GM12878 (cell line): ENCODE data around the gene PSMB3. TPM values are rescaled to one million over a fixed set of nuclear protein-coding genes. Genes with fewer than 3 reads are reported as not detected.

ENCODE experiments used
- MTA3 ChIP-seq: IDR thresholded peaks from 2 replicates; pipeline ENCODE4 v1.6.1; 2012; ENCODE audit warnings: low read length, inconsistent platforms, borderline replicate concordance
- polyA plus RNA-seq, 11 experiments: library from polyadenylated mRNA; depleted of rRNA in 4 of 11; unstranded in 6 of 11; stranded (reverse) in 5 of 11; fragments of >200 nt; fragmentation: Nextera tagmentation in 4 of 11; fragmentation: Illumina TruSeq in 1 of 11; extraction: Ambion mirVana in 4 of 11; extraction: Trizol in 1 of 11; gene quantifications; 1 replicate in 1 of 11; 2 replicates in 10 of 11; pipeline versions ENCODE4 v1.2.1 to v1.2.3, GENCODE V29; 2011 to 2016; ENCODE audit warnings: inconsistent platforms in 2 of 11, missing spikeins in 2 of 11, low read depth in 1 of 11
- total RNA-seq, 4 experiments: library from RNA; depleted of rRNA in 3 of 4; stranded (reverse); fragments of >200 nt in 3 of 4; fragmentation: Illumina TruSeq in 1 of 4; extraction: Trizol in 1 of 4; gene quantifications; 2 replicates each; pipeline versions ENCODE4 v1.2.1 to v1.2.3, GENCODE V29; 2013 to 2021
- TF ChIP-seq, protein P1 (sequence below): fragments of 450-650 bp; IDR thresholded peaks from 2 replicates; pipeline ENCODE4 v1.6.1; 2016; ENCODE audit warnings: mild to moderate bottlenecking
- TF ChIP-seq, protein P2 (sequence below): fragments of 450-650 bp; IDR thresholded peaks from 2 replicates; pipeline ENCODE4 v1.6.1; 2016; ENCODE audit warnings: mild to moderate bottlenecking, moderate library complexity, borderline replicate concordance

Gene PSMB3
- total and polyA plus RNA-seq, 10 of the 15 experiments (the other 5 are each of a cell fraction or from before 2014, with no cell fraction given): 300 to 2,130 (median 490) TPM

DNA sequence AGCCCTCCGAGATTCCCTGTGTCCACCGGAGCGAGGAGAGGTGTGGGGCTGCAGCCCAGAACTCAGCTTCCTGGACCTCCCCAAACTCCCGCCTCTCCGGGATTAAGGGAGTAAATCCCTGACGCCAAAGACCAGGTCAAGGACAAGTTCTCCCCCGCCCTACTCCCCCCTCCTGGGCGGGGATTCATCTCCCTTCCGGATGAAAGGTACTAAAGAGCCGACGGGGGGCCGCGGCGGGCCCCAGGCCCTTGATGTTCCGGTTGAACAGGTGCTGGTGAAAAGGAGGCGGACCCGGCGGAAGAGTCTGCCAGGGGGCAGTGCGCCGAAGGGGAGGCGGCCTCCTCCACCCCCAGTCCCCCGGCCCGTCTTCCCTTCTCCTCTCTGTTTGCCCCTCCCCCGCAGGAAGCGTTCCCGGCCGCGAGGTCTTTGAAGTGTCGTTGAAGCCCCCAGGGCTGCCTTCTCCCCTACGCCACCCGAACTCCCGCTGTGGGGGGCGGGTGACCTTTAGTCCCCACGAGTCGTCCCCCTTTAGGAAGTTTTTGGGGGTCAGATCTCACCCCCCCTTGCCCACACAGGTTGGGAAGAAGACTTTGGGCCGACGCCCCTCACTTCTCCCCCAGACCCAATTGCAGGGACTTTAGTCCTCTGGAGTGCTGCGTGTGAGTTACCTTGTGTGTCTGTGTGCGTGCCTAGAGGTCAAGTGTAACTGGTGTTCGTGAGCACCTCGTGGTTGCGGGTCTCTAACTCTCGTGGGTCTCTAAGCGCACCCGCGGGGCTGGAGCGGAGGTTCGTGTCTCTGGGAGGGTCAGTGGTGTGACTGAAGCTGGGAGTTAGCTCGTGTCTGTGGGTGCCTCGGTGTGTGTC, 48.6 kb upstream of the PSMB3 start (continued):
- TF ChIP-seq, protein P1, sequence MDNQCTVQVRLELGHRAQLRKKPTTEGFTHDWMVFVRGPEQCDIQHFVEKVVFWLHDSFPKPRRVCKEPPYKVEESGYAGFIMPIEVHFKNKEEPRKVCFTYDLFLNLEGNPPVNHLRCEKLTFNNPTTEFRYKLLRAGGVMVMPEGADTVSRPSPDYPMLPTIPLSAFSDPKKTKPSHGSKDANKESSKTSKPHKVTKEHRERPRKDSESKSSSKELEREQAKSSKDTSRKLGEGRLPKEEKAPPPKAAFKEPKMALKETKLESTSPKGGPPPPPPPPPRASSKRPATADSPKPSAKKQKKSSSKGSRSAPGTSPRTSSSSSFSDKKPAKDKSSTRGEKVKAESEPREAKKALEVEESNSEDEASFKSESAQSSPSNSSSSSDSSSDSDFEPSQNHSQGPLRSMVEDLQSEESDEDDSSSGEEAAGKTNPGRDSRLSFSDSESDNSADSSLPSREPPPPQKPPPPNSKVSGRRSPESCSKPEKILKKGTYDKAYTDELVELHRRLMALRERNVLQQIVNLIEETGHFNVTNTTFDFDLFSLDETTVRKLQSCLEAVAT: 0 out of 2 replicates have a peak, but pooled peaks have one; percentile 83
- peak; percentile 56; the same call in 1 of the 2 replicates for TF ChIP-seq MTA3
- TF ChIP-seq, protein P2, sequence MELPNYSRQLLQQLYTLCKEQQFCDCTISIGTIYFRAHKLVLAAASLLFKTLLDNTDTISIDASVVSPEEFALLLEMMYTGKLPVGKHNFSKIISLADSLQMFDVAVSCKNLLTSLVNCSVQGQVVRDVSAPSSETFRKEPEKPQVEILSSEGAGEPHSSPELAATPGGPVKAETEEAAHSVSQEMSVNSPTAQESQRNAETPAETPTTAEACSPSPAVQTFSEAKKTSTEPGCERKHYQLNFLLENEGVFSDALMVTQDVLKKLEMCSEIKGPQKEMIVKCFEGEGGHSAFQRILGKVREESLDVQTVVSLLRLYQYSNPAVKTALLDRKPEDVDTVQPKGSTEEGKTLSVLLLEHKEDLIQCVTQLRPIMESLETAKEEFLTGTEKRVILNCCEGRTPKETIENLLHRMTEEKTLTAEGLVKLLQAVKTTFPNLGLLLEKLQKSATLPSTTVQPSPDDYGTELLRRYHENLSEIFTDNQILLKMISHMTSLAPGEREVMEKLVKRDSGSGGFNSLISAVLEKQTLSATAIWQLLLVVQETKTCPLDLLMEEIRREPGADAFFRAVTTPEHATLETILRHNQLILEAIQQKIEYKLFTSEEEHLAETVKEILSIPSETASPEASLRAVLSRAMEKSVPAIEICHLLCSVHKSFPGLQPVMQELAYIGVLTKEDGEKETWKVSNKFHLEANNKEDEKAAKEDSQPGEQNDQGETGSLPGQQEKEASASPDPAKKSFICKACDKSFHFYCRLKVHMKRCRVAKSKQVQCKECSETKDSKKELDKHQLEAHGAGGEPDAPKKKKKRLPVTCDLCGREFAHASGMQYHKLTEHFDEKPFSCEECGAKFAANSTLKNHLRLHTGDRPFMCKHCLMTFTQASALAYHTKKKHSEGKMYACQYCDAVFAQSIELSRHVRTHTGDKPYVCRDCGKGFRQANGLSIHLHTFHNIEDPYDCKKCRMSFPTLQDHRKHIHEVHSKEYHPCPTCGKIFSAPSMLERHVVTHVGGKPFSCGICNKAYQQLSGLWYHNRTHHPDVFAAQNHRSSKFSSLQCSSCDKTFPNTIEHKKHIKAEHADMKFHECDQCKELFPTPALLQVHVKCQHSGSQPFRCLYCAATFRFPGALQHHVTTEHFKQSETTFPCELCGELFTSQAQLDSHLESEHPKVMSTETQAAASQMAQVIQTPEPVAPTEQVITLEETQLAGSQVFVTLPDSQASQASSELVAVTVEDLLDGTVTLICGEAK: peak; percentile 56; the same call in 1 of the 2 replicates
